Stomach (tissue), 4 donors: ENCODE measurements around the gene CD3D.

Experiments
- CTCF ChIP-seq, 7 experiments: fragments of 450-650 bp in 4 of 7; fragments of 200-600 bp in 3 of 7; sonication (generic) in 3 of 7; IDR thresholded peaks; one replicate each; pipeline ENCODE4 v1.5.1; 2016 to 2019; ENCODE audit warnings: antibody characterized with exemption in 7 of 7, control low read depth in 2 of 7, mild to moderate bottlenecking in 1 of 7
- EP300 ChIP-seq: sonication (generic); formaldehyde crosslinking; IDR thresholded peaks from one replicate; pipeline ENCODE4 v1.6.1; 2017; ENCODE audit warnings: antibody characterized with exemption
- POLR2A ChIP-seq, 4 donors: fragments of 450-650 bp; IDR thresholded peaks; one replicate each; pipeline ENCODE4 v1.6.1; 2016; ENCODE audit warnings: antibody characterized with exemption in 4 of 4, control low read depth in 2 of 4, mild to moderate bottlenecking in 1 of 4, moderate library complexity in 1 of 4
- POLR2AphosphoS5 ChIP-seq, 3 donors: sonication (generic); formaldehyde crosslinking; IDR thresholded peaks; one replicate each; pipeline ENCODE4 v1.6.1; 2016; ENCODE audit warnings: antibody characterized with exemption in 3 of 3

- TF ChIP-seq EP300 (no peak), POLR2A (IDR thresholded peaks at IDR 0.05) (no peak), CTCF (IDR thresholded peaks at IDR 0.05) (peak in 5 of 7 experiments; percentile 28 to 60 (median 55)), POLR2AphosphoS5 (IDR thresholded peaks at IDR 0.05) (peak in 1 of 3 donors; percentile 14)
These were observed 46.6 kb downstream of the CD3D start for GRCh38 chr11:118295815-118296454.
